ENCODE data around the gene PDHB. TPM values are rescaled to one million over a fixed set of nuclear protein-coding genes. Genes with fewer than 3 reads are reported as not detected.
A peak's percentile ranks its signal among the peaks of the same experiment; 100 is the strongest.

The PDHB gene
- total and polyA plus RNA-seq, 2 of the 13 experiments (the other 11 are each of a cell fraction or from before 2014, with no cell fraction given): 108 to 153 TPM

DNA sequence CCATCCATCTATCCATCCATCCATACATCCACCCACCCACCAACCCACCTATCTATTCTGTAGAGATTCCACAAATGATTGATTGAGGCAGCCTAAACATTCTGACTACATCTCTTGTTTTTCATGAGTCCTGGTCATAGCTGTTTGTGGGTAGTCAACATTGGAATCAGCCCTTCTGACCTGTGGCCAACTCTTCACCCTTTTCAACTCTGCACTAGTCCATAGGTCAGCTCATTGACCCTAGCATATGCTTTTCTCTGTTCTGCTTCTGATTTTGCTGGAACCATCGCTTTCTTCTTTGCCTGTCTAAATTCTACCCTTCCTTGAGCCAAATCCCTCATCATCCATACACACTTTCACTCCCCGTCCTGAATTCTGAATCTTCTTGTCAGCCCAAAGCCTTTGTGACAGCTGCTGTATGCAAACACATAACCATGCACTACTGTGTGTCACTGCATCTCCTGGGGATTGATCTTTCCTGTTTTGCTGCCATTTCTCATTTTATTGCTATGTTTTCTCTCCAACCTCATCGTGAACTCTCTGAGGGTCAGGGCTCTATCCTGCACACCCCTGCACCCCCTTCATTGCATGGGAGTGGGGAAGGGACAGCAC lies 41.4 kb upstream of the PDHB start (continued):
- TF ChIP-seq RNF219 (CRISPR knock-in tag; IDR thresholded peaks at IDR 0.05) (no peak), HOXA7 (CRISPR knock-in tag; IDR thresholded peaks at IDR 0.05) (no peak), JARID2 (CRISPR knock-in tag; IDR thresholded peaks at IDR 0.05; ENCODE audit: insufficient replicate concordance) (no peak), MIER2 (CRISPR knock-in tag; IDR thresholded peaks at IDR 0.05) (no peak), ZNF280D (CRISPR knock-in tag; IDR thresholded peaks at IDR 0.05) (peak; percentile 78; the same call in 1 of the 2 replicates), ZNF337 (CRISPR knock-in tag; IDR thresholded peaks at IDR 0.05; ENCODE audit: borderline replicate concordance, low read depth) (peak; percentile 54; the same call in 1 of the 2 replicates), AHR (CRISPR knock-in tag; IDR thresholded peaks at IDR 0.05) (no peak), ZNF616 (CRISPR knock-in tag; IDR thresholded peaks at IDR 0.05; ENCODE audit: low read depth) (no peak), CSRNP1 (CRISPR knock-in tag; IDR thresholded peaks at IDR 0.05) (no peak), EHMT2 (IDR thresholded peaks at IDR 0.05; ENCODE audit: borderline replicate concordance, low read depth, low read length) (peak; percentile 49; the same call in 1 of the 2 replicates), NR2C2 (CRISPR knock-in tag; IDR thresholded peaks at IDR 0.05; ENCODE audit: borderline replicate concordance) (peak; percentile 53; the same call in 1 of the 2 replicates), NFKB2 (CRISPR knock-in tag; IDR thresholded peaks at IDR 0.05; ENCODE audit: borderline replicate concordance) (no peak), RXRA (CRISPR knock-in tag; IDR thresholded peaks at IDR 0.05) (peak; percentile 77; the same call in 1 of the 2 replicates), SP4 (CRISPR knock-in tag; IDR thresholded peaks at IDR 0.05) (no peak), XRCC5 (optimal IDR thresholded peaks at IDR 0.05; ENCODE audit: low read length) (no peak), SOX5 (CRISPR knock-in tag; IDR thresholded peaks at IDR 0.05; ENCODE audit: borderline replicate concordance) (no peak; the same call in 1 of the 2 replicates)
- TF ChIP-seq, protein P1, sequence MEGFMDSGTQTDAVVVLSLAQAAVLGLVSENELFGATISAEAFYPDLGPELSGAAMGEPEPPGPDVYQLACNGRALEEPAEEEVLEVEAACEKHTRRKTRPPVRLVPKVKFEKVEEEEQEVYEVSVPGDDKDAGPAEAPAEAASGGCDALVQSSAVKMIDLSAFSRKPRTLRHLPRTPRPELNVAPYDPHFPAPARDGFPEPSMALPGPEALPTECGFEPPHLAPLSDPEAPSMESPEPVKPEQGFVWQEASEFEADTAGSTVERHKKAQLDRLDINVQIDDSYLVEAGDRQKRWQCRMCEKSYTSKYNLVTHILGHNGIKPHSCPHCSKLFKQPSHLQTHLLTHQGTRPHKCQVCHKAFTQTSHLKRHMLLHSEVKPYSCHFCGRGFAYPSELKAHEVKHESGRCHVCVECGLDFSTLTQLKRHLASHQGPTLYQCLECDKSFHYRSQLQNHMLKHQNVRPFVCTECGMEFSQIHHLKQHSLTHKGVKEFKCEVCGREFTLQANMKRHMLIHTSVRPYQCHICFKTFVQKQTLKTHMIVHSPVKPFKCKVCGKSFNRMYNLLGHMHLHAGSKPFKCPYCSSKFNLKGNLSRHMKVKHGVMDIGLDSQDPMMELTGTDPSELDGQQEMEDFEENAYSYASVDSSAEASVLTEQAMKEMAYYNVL (CRISPR knock-in tag; IDR thresholded peaks at IDR 0.05; ENCODE audit: borderline replicate concordance): no peak
- TF ChIP-seq, protein P2, sequence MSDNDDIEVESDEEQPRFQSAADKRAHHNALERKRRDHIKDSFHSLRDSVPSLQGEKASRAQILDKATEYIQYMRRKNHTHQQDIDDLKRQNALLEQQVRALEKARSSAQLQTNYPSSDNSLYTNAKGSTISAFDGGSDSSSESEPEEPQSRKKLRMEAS (IDR thresholded peaks at IDR 0.05): peak; percentile 53
- TF ChIP-seq, protein P3, sequence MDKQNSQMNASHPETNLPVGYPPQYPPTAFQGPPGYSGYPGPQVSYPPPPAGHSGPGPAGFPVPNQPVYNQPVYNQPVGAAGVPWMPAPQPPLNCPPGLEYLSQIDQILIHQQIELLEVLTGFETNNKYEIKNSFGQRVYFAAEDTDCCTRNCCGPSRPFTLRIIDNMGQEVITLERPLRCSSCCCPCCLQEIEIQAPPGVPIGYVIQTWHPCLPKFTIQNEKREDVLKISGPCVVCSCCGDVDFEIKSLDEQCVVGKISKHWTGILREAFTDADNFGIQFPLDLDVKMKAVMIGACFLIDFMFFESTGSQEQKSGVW (CRISPR knock-in tag; IDR thresholded peaks at IDR 0.05; ENCODE audit: borderline replicate concordance): no peak

All from HepG2 (cell line).